ENCODE results near the gene GRID1. TPM values are rescaled to one million over a fixed set of nuclear protein-coding genes. Genes with fewer than 3 reads are reported as not detected.

Gene GRID1
- total RNA-seq, 1 donor from 2014 or later: under 0.01 TPM

- Histone ChIP-seq H3K27me3 (ENCODE audit: control insufficient read depth, insufficient read depth, low read length) (no peaks in the 10 kb centered on the region), H3K36me3 (ENCODE audit: control insufficient read depth, insufficient read depth, low read length) (no peaks in the 10 kb centered on the region), H3K4me3 (ENCODE audit: low read depth, low read length) (no peak overlapping the region)
- no peak for TF ChIP-seq CTCF (IDR thresholded peaks at IDR 0.05; ENCODE audit: insufficient read depth, low read length, severe bottlenecking)
- FAIRE-seq (no peak), DNase-seq (ENCODE audit: low read depth) (no peak)
These were observed 106.6 kb downstream of the GRID1 start for GRCh38 chr10:86259901-86260562.

GRCh38 chr10:86258941-86259340 is 107.7 kb downstream of the GRID1 start:
- no peak for DNase-seq (ENCODE audit: low read depth)

GRCh38 chr10:86258499-86258898 is 108.1 kb downstream of the GRID1 start:
- DNase-seq (ENCODE audit: low read depth): no peak
- FAIRE-seq: no peak
- no peak for TF ChIP-seq CTCF (IDR thresholded peaks at IDR 0.05; ENCODE audit: insufficient read depth, low read length, severe bottlenecking)
- H3K36me3 ChIP-seq (ENCODE audit: control insufficient read depth, insufficient read depth, low read length): no peaks in the 10 kb centered on the region
- H3K4me3 ChIP-seq (ENCODE audit: low read depth, low read length): no peak overlapping the region
- H3K27me3 ChIP-seq (ENCODE audit: control insufficient read depth, insufficient read depth, low read length): no peaks in the 10 kb centered on the region

More at GRCh38 chr10:86258941-86259340, 107.7 kb downstream of the GRID1 start:
- Histone ChIP-seq H3K36me3 (ENCODE audit: control insufficient read depth, insufficient read depth, low read length) (no peaks in the 10 kb centered on the region), H3K4me3 (ENCODE audit: low read depth, low read length) (no peak overlapping the region), H3K27me3 (ENCODE audit: control insufficient read depth, insufficient read depth, low read length) (no peaks in the 10 kb centered on the region)
- TF ChIP-seq CTCF (IDR thresholded peaks at IDR 0.05; ENCODE audit: insufficient read depth, low read length, severe bottlenecking): no peak
- no peak for FAIRE-seq

GRCh38 chr10:86257683-86258082 is 108.9 kb downstream of the GRID1 start:
- no peak for DNase-seq (ENCODE audit: low read depth)
- no peak for TF ChIP-seq CTCF (IDR thresholded peaks at IDR 0.05; ENCODE audit: insufficient read depth, low read length, severe bottlenecking)
- no peak for FAIRE-seq
- Histone ChIP-seq H3K4me3 (ENCODE audit: low read depth, low read length) (no peak overlapping the region), H3K36me3 (ENCODE audit: control insufficient read depth, insufficient read depth, low read length) (no peaks in the 10 kb centered on the region), H3K27me3 (ENCODE audit: control insufficient read depth, insufficient read depth, low read length) (no peaks in the 10 kb centered on the region)

GRCh38 chr10:86256690-86257315 is 109.8 kb downstream of the GRID1 start:
- no peaks in the 10 kb centered on the region for H3K27me3 ChIP-seq (ENCODE audit: control insufficient read depth, insufficient read depth, low read length)
- no peak for TF ChIP-seq CTCF (IDR thresholded peaks at IDR 0.05; ENCODE audit: insufficient read depth, low read length, severe bottlenecking)
- no peak for DNase-seq (ENCODE audit: low read depth)
- no peak for FAIRE-seq
- H3K36me3 ChIP-seq (ENCODE audit: control insufficient read depth, insufficient read depth, low read length): no peaks in the 10 kb centered on the region
- H3K4me3 ChIP-seq (ENCODE audit: low read depth, low read length): no peak overlapping the region

All from bronchial epithelial cell (primary cell).